GM18951 (cell line): ENCODE measurements around the gene VRK1.

Experiments used
- POLR2A ChIP-seq: IDR thresholded peaks from 4 replicates; pipeline ENCODE4 v1.6.1; 2011; ENCODE audit warnings: mild to moderate bottlenecking; ENCODE audit not compliant: insufficient read length, insufficient read depth; ENCODE audit errors: extremely low read depth
- in situ Hi-C: fragments of 300-500 bp; cut with MboI; formaldehyde crosslinking; loops from one replicate; pipeline ENCODE4 v1.12.0; 2022; ENCODE audit warnings: low sequenced_read_pairs, mixed read lengths, inconsistent platforms; ENCODE audit not compliant: unreplicated experiment

Gene VRK1

DNA sequence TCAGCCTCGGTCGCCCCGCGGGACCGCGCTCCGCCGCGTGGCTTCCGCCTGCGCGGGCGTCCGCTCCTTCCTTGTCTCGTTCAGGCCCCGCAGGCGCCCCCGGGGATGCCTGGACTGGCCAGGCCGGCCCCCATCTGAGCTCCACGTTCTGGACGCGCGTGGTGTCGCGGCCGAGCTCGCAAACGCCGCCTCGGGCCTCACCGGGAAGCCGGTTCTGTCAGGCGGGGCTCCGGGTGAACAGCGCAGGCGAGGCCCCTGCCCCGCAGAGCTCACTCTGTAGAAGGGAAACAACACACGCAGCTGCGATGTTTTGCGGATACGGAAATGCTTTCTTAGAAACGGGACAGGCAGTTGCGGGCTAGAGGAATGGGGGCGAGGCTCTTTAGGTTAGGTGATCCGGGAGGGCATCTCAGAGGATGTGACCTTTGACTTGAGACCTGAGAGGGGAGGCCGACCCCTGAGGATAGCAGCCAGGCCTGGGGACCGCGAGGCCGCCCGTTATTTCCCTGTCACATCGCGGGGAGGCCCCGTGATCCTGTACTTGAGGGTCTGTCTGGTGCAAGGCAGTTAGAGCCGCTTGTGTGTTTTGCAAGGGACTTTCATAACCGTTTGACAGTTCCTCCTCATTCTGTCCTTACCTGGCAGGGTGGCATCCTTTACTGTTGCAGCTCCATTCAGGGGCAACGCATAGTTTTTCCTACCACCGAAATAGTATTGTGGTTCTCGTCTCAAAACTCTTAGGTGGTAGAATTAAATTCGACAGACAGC is 584 bp downstream of the VRK1 start:
- in situ Hi-C loops = no loop called here

DNA sequence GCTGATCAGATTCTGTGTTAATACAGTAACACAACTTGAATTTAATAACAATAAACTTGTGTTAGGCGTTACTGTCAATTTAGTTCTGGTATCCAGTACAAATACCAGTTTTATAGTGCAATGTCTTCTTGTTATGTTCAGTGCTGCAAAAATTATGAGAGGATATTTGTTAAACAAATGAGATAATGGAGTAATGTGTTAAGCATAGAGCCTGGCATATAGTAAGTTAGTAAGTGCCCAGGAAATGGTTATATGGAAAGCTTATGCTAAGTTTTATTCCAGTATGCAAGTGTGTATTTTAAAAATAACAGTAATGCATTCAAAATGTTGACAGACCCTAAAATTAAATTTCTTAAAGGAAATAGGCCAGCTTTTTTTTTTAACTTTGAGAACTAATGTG is 1.8 kb downstream of the VRK1 start:
- in situ Hi-C loops = no loop called here
- no peak for TF ChIP-seq POLR2A

More for the DNA sequence above, 584 bp downstream of the VRK1 start:
- TF ChIP-seq POLR2A = no peak

DNA sequence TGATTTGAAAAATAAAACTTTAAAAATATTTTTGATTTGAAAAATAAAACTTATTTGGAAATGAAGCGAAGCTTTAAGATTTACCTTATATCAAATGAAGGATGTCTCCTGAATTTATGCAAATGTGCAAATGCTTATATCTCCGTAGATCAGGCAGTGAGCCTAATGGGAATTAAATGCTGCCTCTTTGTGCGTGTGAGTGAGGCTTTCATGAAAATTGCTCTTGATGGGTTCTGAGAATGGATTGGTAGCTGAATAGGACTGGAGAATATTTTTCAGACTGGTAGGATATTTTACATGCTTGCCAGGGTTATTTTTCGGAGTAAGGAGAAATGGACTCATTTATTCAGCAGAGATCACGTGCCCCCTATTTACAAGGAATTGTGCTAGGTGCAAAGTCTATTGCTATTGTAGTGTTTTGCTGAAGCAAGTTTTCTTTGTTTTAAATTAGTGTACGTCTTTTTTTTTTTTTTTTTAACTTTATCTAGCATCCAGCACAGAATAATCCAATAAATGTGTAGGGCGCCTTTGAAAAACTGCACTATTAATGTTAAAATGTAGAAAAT is 2.4 kb downstream of the VRK1 start:
- in situ Hi-C loops = no loop called here
- no peak for TF ChIP-seq POLR2A

DNA sequence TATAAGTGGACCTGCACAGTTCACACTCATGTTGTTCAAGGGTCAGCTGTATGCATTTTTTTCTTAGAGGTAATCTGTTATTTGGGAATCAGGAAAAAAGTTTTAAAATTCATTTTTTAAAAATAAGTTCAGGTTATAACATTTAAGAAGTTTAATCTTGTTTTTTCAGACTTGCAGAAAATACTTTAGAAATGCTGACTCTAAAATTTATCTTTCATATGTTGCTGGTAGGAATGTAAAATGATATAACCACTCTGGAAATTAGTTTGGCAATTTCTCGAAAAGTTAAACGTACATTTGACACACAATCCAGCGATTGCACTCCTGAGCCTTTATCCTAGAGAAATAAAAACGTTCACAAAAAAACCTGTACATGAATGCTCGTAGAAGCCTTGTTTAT is 4.7 kb downstream of the VRK1 start:
- no peak for TF ChIP-seq POLR2A
- in situ Hi-C loops = no loop called here

DNA sequence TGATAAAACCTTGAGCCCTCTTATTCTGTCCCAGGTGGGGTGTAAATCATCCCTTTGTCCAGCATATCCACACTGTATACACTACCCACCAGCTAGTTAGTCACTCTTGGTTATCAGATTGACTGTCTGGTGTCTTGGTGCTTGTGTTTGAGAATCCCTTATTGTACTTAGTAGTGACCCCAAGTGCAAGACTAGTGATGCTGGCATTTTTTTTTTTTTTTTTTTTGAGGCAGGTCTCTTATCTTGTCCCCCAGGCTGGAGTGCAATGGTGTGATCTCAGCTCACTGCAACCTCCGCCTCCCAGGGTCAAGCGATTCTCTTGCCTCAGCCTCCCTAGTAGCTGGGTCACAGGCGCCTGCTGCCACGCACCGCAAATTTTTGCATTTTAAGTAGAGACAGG is 5.8 kb downstream of the VRK1 start:
- in situ Hi-C loops = no loop called here
- TF ChIP-seq POLR2A = no peak

DNA sequence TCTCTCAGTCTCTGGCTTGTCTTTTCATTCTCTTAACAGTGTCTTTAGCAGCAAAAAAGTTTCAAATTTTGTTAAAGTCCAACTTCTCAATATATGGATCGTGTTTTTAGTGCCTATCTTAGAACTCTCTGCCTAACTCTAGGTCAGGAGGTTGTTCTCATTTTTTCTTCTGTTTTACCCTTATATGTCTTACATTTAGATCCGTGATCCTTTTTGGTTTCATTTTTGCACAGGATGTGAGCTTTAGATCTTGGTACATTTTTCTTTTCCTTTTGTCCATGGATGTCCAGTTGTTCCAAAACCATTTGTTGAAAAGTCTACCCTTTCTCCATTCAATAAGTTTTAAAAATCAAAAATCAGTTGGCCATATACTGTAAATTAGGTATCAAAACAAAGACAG is 6.8 kb downstream of the VRK1 start:
- in situ Hi-C loops = no loop called here
- no peak for TF ChIP-seq POLR2A

DNA sequence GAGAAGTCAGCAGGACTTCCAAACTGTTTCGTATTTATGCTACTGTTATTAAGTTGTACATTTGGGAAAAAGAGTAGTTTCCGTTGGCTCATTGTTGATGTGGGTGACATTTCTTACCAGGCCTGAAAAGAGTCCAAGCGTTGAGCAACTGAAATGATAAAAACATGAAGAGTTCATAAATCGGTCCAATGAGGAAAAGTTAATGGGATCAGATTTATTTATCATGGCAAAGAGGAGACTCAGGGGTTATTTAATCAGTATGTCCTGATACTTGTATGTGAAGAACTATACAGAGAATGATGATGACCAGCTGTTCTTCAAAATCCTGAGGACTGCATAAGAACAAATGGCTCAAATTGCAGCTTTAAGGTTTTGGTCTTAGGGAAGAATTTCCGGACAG is 7.7 kb downstream of the VRK1 start:
- in situ Hi-C loops = no loop called here
- no peak for TF ChIP-seq POLR2A

DNA sequence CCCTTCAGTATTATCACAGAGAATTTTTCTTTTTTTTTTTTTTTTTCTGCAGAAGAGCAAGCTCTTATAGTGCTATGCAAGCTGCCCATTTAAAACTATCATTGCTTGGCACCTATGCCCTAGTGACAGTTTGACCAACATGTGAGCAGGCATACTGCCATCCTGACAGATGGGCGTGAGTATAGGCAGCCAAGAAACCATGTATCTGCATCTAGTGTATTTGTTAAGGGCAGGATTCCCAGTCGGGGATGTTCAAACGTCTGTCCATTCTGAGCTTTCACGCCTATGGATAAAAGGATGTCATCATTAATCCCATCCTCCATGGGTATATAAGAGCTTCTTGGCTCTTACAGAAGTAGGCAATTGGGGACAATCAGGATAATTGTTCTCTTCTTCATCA is 8.8 kb downstream of the VRK1 start:
- in situ Hi-C loops = no loop called here
- TF ChIP-seq POLR2A = no peak

DNA sequence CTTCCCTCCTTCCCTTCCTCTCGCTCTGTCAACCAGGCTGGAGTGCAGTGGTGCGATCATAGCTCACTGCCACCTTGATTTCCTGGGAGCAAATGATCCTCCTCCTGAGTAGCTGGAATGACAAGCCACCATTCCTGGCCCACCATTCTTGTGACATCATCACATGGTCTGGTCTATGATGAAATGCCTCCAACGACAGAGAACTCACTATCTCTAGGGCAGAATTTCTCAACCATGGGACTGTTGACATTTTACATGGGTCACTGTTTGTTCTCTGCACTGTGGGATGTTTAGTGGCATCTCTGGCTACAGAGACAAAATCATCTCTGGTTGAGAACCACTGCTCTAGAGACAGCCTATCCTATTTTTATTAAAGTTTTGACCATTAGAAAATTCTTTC is 9.7 kb downstream of the VRK1 start:
- TF ChIP-seq POLR2A = no peak
- in situ Hi-C loops = no loop called here

DNA sequence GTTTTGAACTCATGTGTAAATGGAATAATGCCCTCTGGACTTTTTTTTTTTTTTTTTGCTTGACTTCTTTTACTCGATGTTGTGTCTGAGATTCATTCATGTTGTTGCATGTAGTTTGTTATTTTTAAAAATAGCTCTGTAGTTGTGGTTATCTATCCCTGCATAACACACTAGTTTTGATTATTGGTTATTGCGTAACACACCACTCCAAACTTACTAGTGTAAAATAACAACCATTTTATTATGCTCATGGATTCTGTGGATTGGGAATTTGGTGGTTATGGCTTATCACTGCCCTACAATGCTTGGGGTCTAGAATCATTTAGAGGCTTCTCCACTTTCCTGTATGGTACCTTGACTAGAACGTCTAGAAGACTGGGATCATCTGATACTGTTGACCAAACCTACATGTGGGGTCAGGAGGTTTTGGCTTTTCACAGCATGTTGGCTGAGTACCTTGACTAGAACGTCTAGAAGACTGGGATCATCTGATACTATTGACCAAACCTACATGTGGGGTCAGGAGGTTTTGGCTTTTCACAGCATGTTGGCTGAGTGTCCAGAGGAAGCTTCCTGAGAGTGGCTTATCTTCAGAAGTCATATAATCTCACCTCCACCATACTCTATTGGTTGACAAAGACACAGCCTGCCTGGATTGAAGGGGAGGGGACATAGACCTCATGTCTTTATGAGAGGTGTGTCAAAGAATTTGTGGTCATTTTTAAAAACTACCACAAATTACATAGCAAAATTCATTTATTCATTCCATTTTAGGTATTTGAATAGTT is 11.6 kb downstream of the VRK1 start:
- in situ Hi-C loops = no loop called here
- no peak for TF ChIP-seq POLR2A

DNA sequence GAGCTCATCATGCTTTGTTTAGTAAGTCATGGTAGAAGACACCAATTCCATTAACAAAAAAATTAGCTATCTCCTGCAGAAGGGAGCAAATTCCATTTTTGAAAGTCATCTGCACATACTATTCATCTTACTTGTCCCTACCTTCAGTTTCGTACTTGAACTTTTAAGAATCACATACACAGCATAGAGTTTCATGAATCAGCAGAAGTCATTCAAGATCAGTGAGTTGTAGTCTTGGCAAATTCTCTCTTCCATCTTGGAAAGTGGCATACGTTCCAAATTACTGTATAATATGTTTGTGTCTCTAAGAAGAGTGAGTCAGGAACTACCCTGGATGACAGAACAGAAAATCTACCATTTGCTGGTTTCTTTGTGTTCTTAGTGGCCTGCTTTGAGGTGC is 14.1 kb downstream of the VRK1 start:
- no peak for TF ChIP-seq POLR2A
- in situ Hi-C loops = no loop called here

DNA sequence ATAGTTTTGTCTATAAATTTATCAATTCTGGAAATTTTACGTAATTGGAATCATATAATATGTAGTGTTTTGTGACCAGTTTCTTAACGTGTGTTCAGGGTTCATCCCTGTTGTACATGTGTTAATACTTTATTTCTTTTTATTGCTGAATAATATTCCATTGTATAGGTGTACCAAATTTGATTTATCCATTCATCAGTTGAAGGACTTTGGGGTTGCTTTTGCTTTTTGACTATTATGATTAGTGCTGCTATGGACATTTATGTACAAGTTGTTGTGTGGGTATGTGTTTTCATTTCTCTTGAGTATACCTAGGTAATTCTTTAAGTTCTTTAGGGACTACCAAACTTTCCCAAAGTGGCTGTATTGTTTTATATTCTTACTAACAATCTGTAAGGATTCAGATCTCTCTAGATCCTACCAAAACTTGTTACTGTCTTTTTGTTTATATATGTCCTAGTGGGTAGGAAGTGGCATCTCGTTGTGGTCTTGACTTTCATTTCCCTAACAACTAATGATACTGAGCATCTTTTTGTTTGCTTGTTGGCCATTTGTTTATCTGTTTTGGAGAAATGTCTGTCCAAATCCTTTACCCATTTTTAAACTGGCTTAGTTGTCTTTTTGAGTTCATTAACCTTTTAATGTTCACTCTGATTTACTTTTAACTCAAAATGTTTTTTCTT is 14.9 kb downstream of the VRK1 start:
- in situ Hi-C loops = no loop called here
- no peak for TF ChIP-seq POLR2A

DNA sequence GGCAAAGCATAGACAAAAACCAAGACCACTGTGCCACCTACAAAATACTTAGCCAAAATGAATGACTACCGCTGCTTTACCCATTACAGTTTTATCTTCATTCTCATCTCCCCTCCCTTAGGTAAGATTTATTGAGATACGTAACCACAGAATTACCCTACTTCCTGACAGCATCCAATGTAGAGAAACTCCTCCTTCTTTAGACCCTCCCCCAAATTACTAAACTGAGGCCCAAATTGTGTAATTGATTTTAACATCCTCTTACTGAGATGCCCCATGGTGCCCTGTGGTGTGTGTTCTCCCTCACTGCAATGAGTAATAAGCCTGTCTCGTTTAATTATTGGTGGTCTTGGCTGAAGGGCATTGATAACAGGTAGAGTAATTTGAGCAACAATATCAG is 19.1 kb downstream of the VRK1 start:
- no peak for TF ChIP-seq POLR2A
- in situ Hi-C loops = no loop called here

DNA sequence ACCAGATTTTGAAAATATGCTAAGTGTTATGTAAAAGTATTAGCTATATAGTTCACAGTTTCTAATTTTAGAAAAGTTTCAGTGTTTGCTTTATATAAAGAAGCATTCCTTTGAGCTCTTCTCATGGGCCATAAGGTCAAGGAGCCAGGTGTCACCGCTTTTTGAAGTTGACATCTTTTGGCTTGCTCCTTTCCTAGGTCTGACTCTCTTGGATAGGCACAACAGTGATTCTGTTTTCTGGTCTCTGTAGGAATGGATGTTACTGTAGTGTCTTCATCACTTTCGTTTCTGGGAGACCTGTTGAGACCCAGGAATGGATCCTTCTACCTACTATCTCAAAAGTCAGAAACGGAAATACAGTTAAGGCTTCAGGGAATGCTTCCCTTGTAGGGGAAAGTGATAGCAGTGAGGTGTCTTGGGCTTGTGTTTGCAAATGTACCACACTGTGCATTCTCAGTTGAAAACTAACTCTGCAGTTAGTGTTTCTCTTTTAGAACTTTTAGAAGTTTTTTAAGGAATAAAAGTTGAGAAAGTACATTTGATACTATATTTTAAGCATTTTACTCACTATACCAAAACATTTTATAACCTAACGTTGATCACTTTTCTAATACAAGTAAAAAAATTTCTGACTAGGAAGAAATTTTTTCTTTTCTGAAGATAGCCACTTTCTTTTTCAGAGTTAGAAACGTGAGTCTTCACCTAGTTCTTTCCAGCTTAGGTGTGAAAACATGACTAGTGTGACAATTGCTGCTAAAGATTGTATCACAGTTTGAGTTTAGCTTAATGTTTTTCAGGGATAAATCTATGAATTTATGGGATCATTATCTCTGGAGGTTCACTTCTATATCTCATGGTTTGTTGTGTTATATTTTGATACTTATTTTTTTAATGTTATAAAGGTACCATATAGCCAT is 20.8 kb downstream of the VRK1 start:
- in situ Hi-C loops = no loop called here
- no peak for TF ChIP-seq POLR2A
